GM13977 (cell line): ENCODE results near the gene KIAA1328.

Experiments
- DNase-seq: peaks from one replicate; pipeline ENCODE4 v3.0.0; 2012; ENCODE audit warnings: low spot score
- CTCF ChIP-seq: IDR thresholded peaks from 2 replicates; pipeline ENCODE4 v1.5.1; 2012; ENCODE audit warnings: mild to moderate bottlenecking, control low read depth; ENCODE audit not compliant: insufficient read depth; ENCODE audit errors: extremely low read depth, missing control alignments
- in situ Hi-C: fragments of 300-500 bp; cut with MboI; formaldehyde crosslinking; loops from one replicate; pipeline ENCODE4 v1.12.0; 2022; ENCODE audit warnings: low sequenced_read_pairs, low pct_unique_long_range_greater_than_20kb, mixed read lengths, inconsistent platforms; ENCODE audit not compliant: unreplicated experiment

The KIAA1328 gene

DNA sequence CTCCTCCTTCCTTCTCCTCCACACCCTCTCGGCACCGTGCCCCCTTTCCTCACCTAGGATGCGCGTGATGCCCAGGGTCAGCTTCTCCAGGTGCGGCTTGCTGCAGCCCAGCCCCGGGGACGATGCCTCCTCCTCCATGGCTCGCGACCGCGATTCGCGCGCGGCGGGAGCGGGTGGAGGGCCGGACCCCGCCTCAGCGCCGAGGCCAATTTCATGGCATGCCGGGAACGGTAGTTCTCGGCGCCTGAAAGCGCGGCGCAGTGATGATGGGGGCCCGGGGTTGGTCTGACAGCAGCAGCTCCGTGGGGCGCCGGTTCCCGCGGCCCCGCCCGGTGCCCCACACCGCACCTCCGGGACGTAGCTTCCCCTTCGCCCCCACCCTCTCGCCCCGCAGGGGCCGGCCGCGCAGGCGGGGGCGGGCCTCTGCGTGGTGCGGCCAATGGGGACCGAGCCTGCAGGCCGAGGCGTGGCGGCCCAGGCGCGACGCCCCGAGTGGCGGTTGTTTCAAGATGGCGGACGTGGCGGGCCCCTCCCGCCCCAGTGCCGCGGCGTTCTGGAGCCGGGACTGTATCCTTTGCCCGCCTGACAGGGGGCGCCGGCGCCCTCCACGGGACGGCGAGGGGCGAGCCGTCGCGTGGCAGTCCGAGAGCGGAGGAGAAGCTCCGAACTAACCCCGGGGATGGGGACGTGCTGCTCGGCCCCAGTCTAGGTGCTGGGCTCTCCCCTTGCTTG, at the start of gene KIAA1328, which contains the start of gene TPGS2:
TSS of gene KIAA1328 (plus strand) at position 498 of the 732 bp plus-strand sequence. CDS start at position 510, 12 bp downstream.
TSS of gene TPGS2 (minus strand) at position 373 of the 732 bp plus-strand sequence. CDS start at position 138, 235 bp downstream.
- peak; percentile 69 for TF ChIP-seq CTCF
- in situ Hi-C loops: no loop called here
- DNase-seq: peak; percentile 95

DNA sequence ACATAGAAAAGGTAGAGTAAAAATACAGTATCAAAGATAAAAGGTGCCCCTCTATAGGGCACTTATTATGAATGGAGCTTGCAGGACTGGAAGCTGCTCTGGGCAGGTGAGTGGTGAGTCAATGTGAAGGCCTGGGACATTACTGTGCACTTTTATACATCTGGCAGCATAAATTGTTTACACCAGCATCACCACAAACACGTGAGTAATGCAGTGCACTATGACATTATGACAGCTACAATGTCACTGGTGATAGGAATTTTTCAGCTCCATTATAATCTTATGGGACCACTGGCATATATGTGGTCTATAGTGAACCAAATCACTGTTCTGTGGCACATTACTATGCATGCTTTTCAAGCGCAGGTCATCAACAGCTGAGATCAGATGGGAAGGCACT, 48.2 kb upstream of the KIAA1328 start:
- no peak for DNase-seq
- TF ChIP-seq CTCF: no peak
- in situ Hi-C loops: no loop called here

DNA sequence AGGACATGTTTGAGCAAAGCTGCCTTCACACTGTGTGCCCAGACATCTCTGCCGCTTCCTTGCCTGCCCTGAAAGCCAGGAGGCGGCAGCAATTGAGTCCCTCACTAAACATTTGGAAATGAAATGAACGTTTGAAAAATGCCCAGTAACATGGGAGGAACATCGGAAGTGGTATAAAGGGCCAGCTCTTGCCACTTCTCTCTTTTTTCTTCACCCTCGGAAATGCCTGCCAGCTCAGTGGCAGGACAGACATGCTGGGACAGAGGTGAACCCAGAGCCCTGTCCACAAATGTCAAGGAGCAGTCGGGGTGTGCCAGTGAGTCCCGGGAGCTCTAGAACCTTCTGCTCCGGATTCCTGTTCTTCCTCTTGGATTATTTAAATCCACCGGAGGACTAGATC, 46.2 kb upstream of the KIAA1328 start:
- no peak for TF ChIP-seq CTCF
- in situ Hi-C loops: no loop called here
- no peak for DNase-seq

DNA sequence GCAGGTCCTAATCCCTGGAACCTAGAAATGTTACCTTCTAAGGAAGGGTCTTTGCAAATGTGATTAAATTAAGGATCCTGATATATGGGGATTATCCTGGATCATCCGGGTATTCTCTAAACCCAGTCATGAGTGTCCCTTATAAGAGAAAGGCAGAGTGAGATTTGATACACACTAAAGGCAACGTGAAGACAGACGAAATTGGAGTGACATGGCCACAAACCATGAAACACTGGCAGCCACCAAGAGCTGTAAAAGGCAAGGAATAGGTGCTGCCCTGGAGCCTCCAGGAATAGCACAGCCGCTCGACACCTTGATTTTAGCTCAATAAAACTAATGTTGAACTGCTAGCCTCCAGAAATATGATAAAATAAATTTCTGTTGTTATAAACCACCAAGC, 45.1 kb upstream of the KIAA1328 start:
- in situ Hi-C loops: no loop called here
- no peak for DNase-seq
- TF ChIP-seq CTCF: no peak

DNA sequence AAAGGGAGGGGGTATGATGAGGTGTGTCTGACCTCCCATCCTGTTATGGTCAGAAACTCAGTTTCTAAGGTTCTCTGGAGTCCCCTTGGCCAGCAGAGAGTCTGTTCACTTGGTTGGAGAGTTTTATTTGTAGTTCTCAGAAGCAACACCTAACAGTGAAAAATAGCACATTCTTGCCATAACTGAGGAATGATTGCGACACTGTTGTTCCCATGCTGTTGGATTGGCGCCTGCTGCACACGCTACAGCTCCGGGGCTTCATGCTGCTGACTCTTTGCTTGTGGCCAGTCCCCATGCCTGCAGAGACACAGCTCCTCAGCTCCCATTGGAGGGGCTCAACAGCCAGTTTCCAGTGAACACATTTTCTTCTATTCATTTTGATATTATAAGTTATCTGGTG, 42.2 kb upstream of the KIAA1328 start:
- TF ChIP-seq CTCF: no peak
- in situ Hi-C loops: no loop called here
- DNase-seq: no peak

DNA sequence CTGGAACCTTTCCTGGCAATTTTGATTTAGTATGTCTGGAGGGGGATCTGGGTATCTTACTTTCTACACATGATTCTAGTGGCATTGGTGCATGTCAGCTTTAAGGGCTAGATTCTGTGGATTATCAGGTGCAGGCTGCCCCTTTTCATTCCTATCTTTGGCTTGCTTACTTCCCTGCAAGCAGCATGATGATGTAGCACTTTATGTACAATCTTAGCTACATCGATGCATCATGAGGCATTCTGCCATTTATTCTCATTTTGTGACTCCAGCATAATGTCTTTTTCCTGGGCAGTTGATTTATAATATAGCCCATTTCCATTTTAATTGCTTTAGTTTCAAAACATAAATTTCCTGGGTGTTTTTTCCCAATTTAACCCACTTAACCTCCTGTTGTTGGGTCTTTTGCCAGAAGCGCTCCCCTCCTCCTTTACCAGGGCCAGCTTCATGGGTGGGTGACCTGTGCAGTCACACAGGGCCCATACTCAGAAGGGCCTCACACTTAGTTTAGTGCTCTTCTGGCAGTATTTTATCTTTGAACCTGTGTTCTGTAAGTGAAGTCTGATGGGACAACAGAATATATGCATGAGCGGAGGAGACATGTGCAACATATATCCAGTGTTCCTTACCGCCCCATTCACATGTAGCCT, 36.2 kb upstream of the KIAA1328 start:
- in situ Hi-C loops: no loop called here
- no peak for DNase-seq
- TF ChIP-seq CTCF: no peak
